HCT116 (cell line): ENCODE measurements around the gene NDUFS6. TPM values are rescaled to one million over a fixed set of nuclear protein-coding genes. Genes with fewer than 3 reads are reported as not detected.

ENCODE experiments used
- ATAC-seq: fragments of 200-7000 bp; cut with Tn5 transposase; 2 replicates; pipeline ENCODE4 v1.9.1; 2020; ENCODE audit warnings: mild to moderate bottlenecking, moderate library complexity
- BruUV-seq: library from RNA; stranded (reverse); fragments of 400-500 nt; replicated peaks from 2 replicates; lab custom pipeline; 2021; lab: Mats Ljungman, UMichigan
- CTCF ChIA-PET: fragments of 300-600 bp; sonication (Branson Sonifier 250); formaldehyde crosslinking; loops from one replicate; lab custom pipeline; 2021; ENCODE audit warnings: antibody characterized with exemption; lab: Charles Lee
- POLR2A ChIA-PET: fragments of 300-600, 350-600 bp; sonication (Branson Sonifier 250); formaldehyde crosslinking; loops from one replicate; lab custom pipeline; 2021; ENCODE audit warnings: antibody characterized with exemption; lab: Charles Lee
- RAD21 ChIA-PET, 2 experiments: fragments of 300-600 bp; sonication (Branson Sonifier 250); formaldehyde crosslinking; loops; one replicate each; lab custom pipeline; 2023; ENCODE audit warnings: low total read pairs in 2 of 2; ENCODE audit not compliant: uncharacterized antibody in 2 of 2, unreplicated experiment in 2 of 2, low non-redundant PET in 1 of 2; lab: Charles Lee
- DNase-seq: peaks from one replicate; pipeline ENCODE4 v3.0.0-alpha.2; 2010; ENCODE audit warnings: low read depth, low spot score
- H2AFZ ChIP-seq: fragments of 200-600 bp; shearing (Covaris generic), sonication (generic); 2 replicates; pipeline ENCODE4 v1.6.1; 2017; ENCODE audit warnings: low read depth, mixed run types, mixed read lengths, antibody characterized with exemption, low read length; ENCODE audit not compliant: poor library complexity, severe bottlenecking
- H3K27ac ChIP-seq: 2 replicates; pipeline ENCODE4 v1.5.1; 2012; ENCODE audit warnings: low read depth, low read length
- H3K27me3 ChIP-seq: fragments of 200-600 bp; sonication (generic); 2 replicates; pipeline ENCODE4 v1.6.1; 2016; ENCODE audit warnings: mixed run types, low read length, mixed read lengths; ENCODE audit not compliant: insufficient read depth
- H3K36me3 ChIP-seq, 2 experiments: fragments of 200-500 bp in 1 of 2; fragments of 200-600 bp in 1 of 2; sonication (Bioruptor generic) in 1 of 2; sonication (generic) in 1 of 2; 2 replicates each; pipeline versions ENCODE4 v1.5.1 to v1.6.1; 2014 to 2016; ENCODE audit warnings: low read length in 2 of 2, inconsistent platforms in 1 of 2, mixed read lengths in 1 of 2, mixed run types in 1 of 2; ENCODE audit not compliant: insufficient read depth in 2 of 2, control insufficient read depth in 1 of 2
- H3K4me1 ChIP-seq, 2 experiments: fragments of 200-600 bp in 1 of 2; sonication (generic) in 1 of 2; 2 replicates each; pipeline versions ENCODE4 v1.5.1 to v1.6.1; 2012 to 2017; ENCODE audit warnings: low read length in 2 of 2, inconsistent platforms in 1 of 2, mild to moderate bottlenecking in 1 of 2, mixed read lengths in 1 of 2, mixed run types in 1 of 2, moderate library complexity in 1 of 2; ENCODE audit not compliant: insufficient read depth in 2 of 2, control insufficient read depth in 1 of 2
- H3K4me2 ChIP-seq: fragments of 200-600 bp; sonication (generic); 2 replicates; pipeline ENCODE4 v1.6.1; 2017; ENCODE audit warnings: mixed run types, low read length, mixed read lengths
- H3K4me3 ChIP-seq, 2 experiments: fragments of 200-600 bp in 1 of 2; sonication (generic) in 1 of 2; replicated peaks in 1 of 2; 2 replicates each; pipeline ENCODE4 v1.5.1; 2011 to 2016; ENCODE audit warnings: low read length in 2 of 2, control low read depth in 1 of 2, low read depth in 1 of 2, mild to moderate bottlenecking in 1 of 2, mixed read lengths in 1 of 2, mixed run types in 1 of 2
- H3K79me2 ChIP-seq: fragments of 200-600 bp; sonication (generic); 2 replicates; pipeline ENCODE4 v1.6.1; 2017; ENCODE audit warnings: mild to moderate bottlenecking, mixed run types, low read length, moderate library complexity, mixed read lengths; ENCODE audit not compliant: insufficient read depth
- H3K9ac ChIP-seq: fragments of 200-600 bp; sonication (generic); 2 replicates; pipeline ENCODE4 v1.6.1; 2016; ENCODE audit warnings: low read length, mixed read lengths
- H3K9me2 ChIP-seq: fragments of 200-600 bp; sonication (generic), shearing (Covaris generic); 2 replicates; pipeline ENCODE4 v1.6.1; 2017; ENCODE audit warnings: mixed run types, mild to moderate bottlenecking, moderate library complexity; ENCODE audit not compliant: insufficient read depth
- H3K9me3 ChIP-seq, 2 experiments: fragments of 200-500 bp in 1 of 2; fragments of 200-600 bp in 1 of 2; sonication (Bioruptor generic) in 1 of 2; sonication (generic) in 1 of 2; 2 replicates each; pipeline ENCODE4 v1.6.1; 2014 to 2017; ENCODE audit warnings: low read length in 2 of 2, mixed read lengths in 2 of 2, inconsistent platforms in 1 of 2, low read depth in 1 of 2, mild to moderate bottlenecking in 1 of 2, mixed run types in 1 of 2, moderate library complexity in 1 of 2; ENCODE audit not compliant: control insufficient read depth in 1 of 2, insufficient read depth in 1 of 2
- H4K20me1 ChIP-seq: fragments of 200-600 bp; sonication (generic), shearing (Covaris generic); 2 replicates; pipeline ENCODE4 v1.6.1; 2017; ENCODE audit warnings: mixed run types, mild to moderate bottlenecking, moderate library complexity; ENCODE audit not compliant: insufficient read depth
- CBX3 ChIP-seq: IDR thresholded peaks from 2 replicates; pipeline ENCODE4 v1.6.1; 2012; ENCODE audit warnings: low read depth
- CEBPB ChIP-seq: IDR thresholded peaks from 2 replicates; pipeline ENCODE4 v1.6.1; 2012; ENCODE audit warnings: low read depth
- EGR1 ChIP-seq: IDR thresholded peaks from 2 replicates; pipeline ENCODE4 v1.6.1; 2012; ENCODE audit warnings: low read depth
- ELF1 ChIP-seq: IDR thresholded peaks from 2 replicates; pipeline ENCODE4 v1.6.1; 2012; ENCODE audit warnings: low read depth, borderline replicate concordance
- EZH2 ChIP-seq: fragments of 200-600 bp; sonication (generic); IDR thresholded peaks from 2 replicates; pipeline ENCODE4 v1.6.1; 2017; ENCODE audit warnings: antibody characterized with exemption, mixed run types
- POLR2AphosphoS5 ChIP-seq: IDR thresholded peaks from 2 replicates; pipeline ENCODE4 v1.6.1; 2011; ENCODE audit warnings: mild to moderate bottlenecking, low read depth, low read length, moderate library complexity
- RAD21 ChIP-seq: IDR thresholded peaks from 2 replicates; pipeline ENCODE4 v1.6.1; 2012; ENCODE audit warnings: low read depth, mild to moderate bottlenecking
- YY1 ChIP-seq: IDR thresholded peaks from 2 replicates; pipeline ENCODE4 v1.6.1; 2011; ENCODE audit warnings: low read length, low read depth, moderate library complexity, mild to moderate bottlenecking; ENCODE audit not compliant: insufficient replicate concordance; ENCODE audit errors: extremely low read depth
- ZNF274 ChIP-seq: fragments of 200-500 bp; sonication (Bioruptor generic); IDR thresholded peaks from 2 replicates; pipeline ENCODE4 v1.6.1; 2014; ENCODE audit warnings: mild to moderate bottlenecking, low read depth, low read length, inconsistent platforms
- intact Hi-C: fragments of 100-400 bp; cut with micrococcal nuclease; formaldehyde crosslinking; loops from 2 replicates; pipeline ENCODE4 v1.10.0; 2022
- total RNA-seq: library from RNA; stranded (reverse); gene quantifications from one replicate; pipeline ENCODE4 v1.2.1, GENCODE V29; 2021; ENCODE audit not compliant: unreplicated experiment
- TF ChIP-seq, protein P1 (sequence below): IDR thresholded peaks from 2 replicates; pipeline ENCODE4 v1.6.1; 2012
- TF ChIP-seq, protein P2 (sequence below): IDR thresholded peaks from 2 replicates; pipeline ENCODE4 v1.6.1; 2012; ENCODE audit warnings: low read depth

NDUFS6 gene
- total RNA-seq, 1 experiment from 2014 or later, result 43.8 TPM

DNA sequence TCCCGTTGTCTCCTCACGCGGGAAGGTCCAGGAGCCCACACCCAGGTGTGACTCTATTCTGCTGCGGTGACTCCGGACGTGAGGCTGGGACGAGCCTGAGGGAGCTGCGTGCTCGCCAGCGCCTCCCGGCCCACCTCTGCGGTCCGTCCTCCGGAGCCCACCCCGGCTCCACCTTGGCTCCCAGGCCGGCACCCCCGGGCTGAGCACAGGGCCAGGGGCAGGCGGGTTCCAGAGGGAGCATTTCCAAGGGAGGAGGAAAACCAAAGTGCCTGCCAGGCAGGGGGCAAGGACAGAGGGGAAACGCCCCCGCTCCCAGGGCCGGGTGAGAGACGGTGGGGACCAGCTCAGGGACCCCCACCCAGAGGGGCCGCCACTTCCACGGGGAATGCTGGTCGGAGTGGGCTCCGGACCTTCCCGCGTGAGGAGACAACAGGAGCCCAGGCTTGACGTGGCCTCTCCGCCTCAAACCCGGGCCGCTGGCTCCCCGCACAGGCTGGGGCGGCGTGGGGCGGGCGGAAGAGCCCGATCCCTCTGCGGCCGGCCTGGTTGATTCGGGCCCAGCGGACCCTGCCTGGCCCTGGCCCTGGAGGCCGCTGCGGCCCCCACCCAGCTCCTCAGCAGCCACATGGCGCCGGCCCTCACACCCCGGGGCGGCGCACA is 55.5 kb downstream of the NDUFS6 start:
- Histone ChIP-seq H2AFZ (no peak overlapping the region), H3K27me3 (no peaks in the 10 kb centered on the region), H3K4me3 (no peak overlapping the region), H4K20me1 (no peaks in the 10 kb centered on the region), H3K4me2 (no peak overlapping the region), H3K79me2 (no peaks in the 10 kb centered on the region), H3K4me1 (no peaks in the 10 kb centered on the region), H3K36me3 (no peaks in the 10 kb centered on the region), H3K9me2 (no peaks in the 10 kb centered on the region), H3K9ac (no peak overlapping the region), H3K27ac (no peak overlapping the region), H3K9me3 (no peaks in the 10 kb centered on the region)
- DNase-seq (no peak), ATAC-seq (no peak)
- intact Hi-C loops, result no loop called here
- TF ChIP-seq, protein P1, sequence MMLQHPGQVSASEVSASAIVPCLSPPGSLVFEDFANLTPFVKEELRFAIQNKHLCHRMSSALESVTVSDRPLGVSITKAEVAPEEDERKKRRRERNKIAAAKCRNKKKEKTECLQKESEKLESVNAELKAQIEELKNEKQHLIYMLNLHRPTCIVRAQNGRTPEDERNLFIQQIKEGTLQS, result no peak
- TF ChIP-seq ELF1, result no peak
- no peak for TF ChIP-seq YY1
- TF ChIP-seq CEBPB, result no peak
- TF ChIP-seq EGR1, result no peak
- no peak for TF ChIP-seq EZH2
- no peak for TF ChIP-seq POLR2AphosphoS5
- TF ChIP-seq RAD21, result no peak
- BruUV-seq, result no TSS peak
- POLR2A ChIA-PET, result no interaction called here
- CTCF ChIA-PET, result no interaction called here
- RAD21 ChIA-PET, result no interaction called here

DNA sequence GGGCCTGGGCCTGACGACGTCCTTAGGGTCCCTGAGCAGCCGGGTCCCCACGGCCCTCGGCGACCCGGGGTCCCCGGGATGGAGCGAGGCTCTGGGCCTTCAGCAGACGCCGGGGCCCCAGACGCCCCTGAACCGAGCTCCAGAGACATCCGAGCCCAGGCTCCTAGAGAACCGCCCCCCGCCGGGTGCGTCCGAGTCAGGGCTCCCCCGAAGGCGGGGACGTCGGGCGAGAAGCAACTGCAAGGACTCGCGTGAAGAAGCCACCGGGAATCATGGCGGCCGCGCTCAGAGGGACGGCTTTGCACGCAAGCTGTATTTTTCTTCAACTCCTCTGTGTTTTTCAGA is 56.0 kb downstream of the NDUFS6 start:
- TF ChIP-seq, protein P2, sequence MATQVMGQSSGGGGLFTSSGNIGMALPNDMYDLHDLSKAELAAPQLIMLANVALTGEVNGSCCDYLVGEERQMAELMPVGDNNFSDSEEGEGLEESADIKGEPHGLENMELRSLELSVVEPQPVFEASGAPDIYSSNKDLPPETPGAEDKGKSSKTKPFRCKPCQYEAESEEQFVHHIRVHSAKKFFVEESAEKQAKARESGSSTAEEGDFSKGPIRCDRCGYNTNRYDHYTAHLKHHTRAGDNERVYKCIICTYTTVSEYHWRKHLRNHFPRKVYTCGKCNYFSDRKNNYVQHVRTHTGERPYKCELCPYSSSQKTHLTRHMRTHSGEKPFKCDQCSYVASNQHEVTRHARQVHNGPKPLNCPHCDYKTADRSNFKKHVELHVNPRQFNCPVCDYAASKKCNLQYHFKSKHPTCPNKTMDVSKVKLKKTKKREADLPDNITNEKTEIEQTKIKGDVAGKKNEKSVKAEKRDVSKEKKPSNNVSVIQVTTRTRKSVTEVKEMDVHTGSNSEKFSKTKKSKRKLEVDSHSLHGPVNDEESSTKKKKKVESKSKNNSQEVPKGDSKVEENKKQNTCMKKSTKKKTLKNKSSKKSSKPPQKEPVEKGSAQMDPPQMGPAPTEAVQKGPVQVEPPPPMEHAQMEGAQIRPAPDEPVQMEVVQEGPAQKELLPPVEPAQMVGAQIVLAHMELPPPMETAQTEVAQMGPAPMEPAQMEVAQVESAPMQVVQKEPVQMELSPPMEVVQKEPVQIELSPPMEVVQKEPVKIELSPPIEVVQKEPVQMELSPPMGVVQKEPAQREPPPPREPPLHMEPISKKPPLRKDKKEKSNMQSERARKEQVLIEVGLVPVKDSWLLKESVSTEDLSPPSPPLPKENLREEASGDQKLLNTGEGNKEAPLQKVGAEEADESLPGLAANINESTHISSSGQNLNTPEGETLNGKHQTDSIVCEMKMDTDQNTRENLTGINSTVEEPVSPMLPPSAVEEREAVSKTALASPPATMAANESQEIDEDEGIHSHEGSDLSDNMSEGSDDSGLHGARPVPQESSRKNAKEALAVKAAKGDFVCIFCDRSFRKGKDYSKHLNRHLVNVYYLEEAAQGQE, result no peak
- TF ChIP-seq CEBPB (no peak), ZNF274 (no peak), CBX3 (no peak)
- TF ChIP-seq, protein P1, result no peak
- TF ChIP-seq, all 23 proteins: peak for 0
- Histone ChIP-seq H3K9me3 (no peaks in the 10 kb centered on the region), H3K4me2 (no peak overlapping the region), H3K4me1 (no peaks in the 10 kb centered on the region), H3K79me2 (no peaks in the 10 kb centered on the region), H3K27ac (no peak overlapping the region), H3K9ac (no peak overlapping the region), H3K4me3 (no peak overlapping the region), H4K20me1 (no peaks in the 10 kb centered on the region), H2AFZ (no peak overlapping the region), H3K27me3 (no peaks in the 10 kb centered on the region), H3K9me2 (no peaks in the 10 kb centered on the region), H3K36me3 (no peaks in the 10 kb centered on the region)
- CTCF ChIA-PET, result no interaction called here
- intact Hi-C loops, result no loop called here
- RAD21 ChIA-PET, result no interaction called here
- POLR2A ChIA-PET, result no interaction called here
- DNase-seq (no peak), ATAC-seq (no peak)
- BruUV-seq, result no TSS peak
